ENCODE data around the gene LTN1.

The LTN1 gene

GRCh38 chr21:28899220-28899619 is 93.5 kb downstream of the LTN1 start:
- H3K36me3 Mint-ChIP-seq: peaks cover 0 to 3% of the 10 kb centered on the region in 2 donors
- no peak overlapping the region for H3K4me3 Mint-ChIP-seq
- no peaks in the 10 kb centered on the region for H3K4me1 Mint-ChIP-seq
- no peak overlapping the region for H3K27ac Mint-ChIP-seq
- H3K27me3 Mint-ChIP-seq: peaks cover 21 to 46% of the 10 kb centered on the region in 2 donors
- H3K9me3 Mint-ChIP-seq: peaks cover 4 to 5% of the 10 kb centered on the region in 2 donors
- DNase-seq (no peak), ATAC-seq (replicated peaks) (no peak)

- no peak for ATAC-seq (replicated peaks)
- H3K4me1 Mint-ChIP-seq: peaks cover 4 to 6% of the 10 kb centered on the region in 2 donors
- no peaks in the 10 kb centered on the region for H3K36me3 Mint-ChIP-seq
- DNase-seq: no peak
- H3K9me3 Mint-ChIP-seq: peaks cover 0 to 4% of the 10 kb centered on the region in 2 donors
- H3K27me3 Mint-ChIP-seq: peaks cover 26 to 42% of the 10 kb centered on the region in 2 donors
- H3K4me3 Mint-ChIP-seq: no peak overlapping the region
- H3K27ac Mint-ChIP-seq: no peak overlapping the region
These were observed 99.0 kb downstream of the LTN1 start for GRCh38 chr21:28893687-28894086.

- ATAC-seq (replicated peaks) (no peak), DNase-seq (no peak)
- peaks cover 23 to 42% of the 10 kb centered on the region in 2 donors for H3K27me3 Mint-ChIP-seq
- no peak overlapping the region for H3K4me3 Mint-ChIP-seq
- no peaks in the 10 kb centered on the region for H3K36me3 Mint-ChIP-seq
- H3K27ac Mint-ChIP-seq: no peak overlapping the region
- H3K4me1 Mint-ChIP-seq: peaks cover 4 to 10% of the 10 kb centered on the region in 2 donors
- peaks cover 0 to 4% of the 10 kb centered on the region in 2 donors for H3K9me3 Mint-ChIP-seq
These were observed 100.2 kb downstream of the LTN1 start for GRCh38 chr21:28892199-28893111.

- Mint-ChIP-seq H3K4me3 (peak overlapping the region in 1 of 2 donors; percentile 25), H3K27me3 (peaks cover 7 to 15% of the 10 kb centered on the region in 2 donors), H3K4me1 (peaks cover 10 to 16% of the 10 kb centered on the region in 2 donors), H3K9me3 (no peaks in the 10 kb centered on the region), H3K27ac (no peak overlapping the region), H3K36me3 (peaks cover 7 to 12% of the 10 kb centered on the region in 2 donors)
- DNase-seq (no peak), ATAC-seq (replicated peaks) (no peak)
These were observed 106.9 kb downstream of the LTN1 start for GRCh38 chr21:28885853-28886177.

DNA sequence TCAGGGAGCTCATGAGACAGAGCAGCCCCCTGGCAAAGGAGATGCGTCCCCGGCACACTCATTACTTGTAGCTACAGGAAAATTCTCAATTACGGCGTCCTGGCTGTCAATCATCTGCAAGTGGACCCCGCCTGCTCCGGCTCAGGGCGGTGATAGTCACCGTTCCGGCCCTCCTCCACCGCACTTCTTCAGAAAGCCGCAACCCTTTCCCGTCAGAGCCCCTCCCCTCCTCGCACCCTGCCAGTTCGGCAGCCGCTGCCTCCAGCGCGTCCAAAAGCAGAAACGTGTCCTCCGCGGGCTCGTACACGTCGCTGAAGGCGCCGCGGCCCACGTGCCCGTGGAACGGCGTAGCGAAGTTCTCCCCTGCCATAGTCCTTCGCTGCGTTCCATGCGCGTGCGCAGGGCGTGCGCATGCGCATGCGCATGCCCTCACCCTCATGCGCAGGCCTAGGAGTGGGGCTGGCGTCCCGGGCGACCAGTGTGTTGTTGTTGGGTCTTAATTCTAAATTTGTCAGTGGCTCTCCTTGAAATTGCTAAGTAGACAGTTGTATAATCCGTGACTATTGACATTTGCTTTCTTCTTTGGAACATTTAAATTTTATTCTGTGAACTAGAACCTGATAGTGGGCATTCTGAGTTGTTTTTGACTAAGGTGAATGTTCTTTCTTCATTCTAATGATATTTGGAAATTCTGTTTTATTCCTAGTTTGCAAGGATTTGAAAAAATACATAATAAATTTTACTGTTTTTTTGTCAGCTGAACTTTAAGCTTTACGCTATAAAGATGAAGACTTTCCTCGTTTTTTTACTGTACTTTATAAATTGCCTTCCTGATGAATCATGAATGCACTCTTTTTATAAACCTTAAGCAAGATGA is 107.5 kb downstream of the LTN1 start:
- peak; percentile 95 to 97 for ATAC-seq (replicated peaks)
- peak; percentile 96 for DNase-seq
- peaks cover 3 to 9% of the 10 kb centered on the region in 2 donors for H3K27me3 Mint-ChIP-seq
- H3K4me1 Mint-ChIP-seq: peaks cover 10 to 16% of the 10 kb centered on the region in 2 donors
- H3K9me3 Mint-ChIP-seq: no peaks in the 10 kb centered on the region
- peak overlapping the region; percentile 98 for H3K27ac Mint-ChIP-seq
- peak overlapping the region; percentile 89 to 90 for H3K4me3 Mint-ChIP-seq
- peaks cover 7 to 12% of the 10 kb centered on the region in 2 donors for H3K36me3 Mint-ChIP-seq

GRCh38 chr21:28884481-28884880 is 108.2 kb downstream of the LTN1 start:
- Mint-ChIP-seq H3K4me3 (peak overlapping the region; percentile 89 to 90), H3K9me3 (no peaks in the 10 kb centered on the region), H3K27me3 (peaks cover 0 to 3% of the 10 kb centered on the region in 2 donors), H3K27ac (peak overlapping the region; percentile 98), H3K36me3 (peaks cover 7 to 12% of the 10 kb centered on the region in 2 donors), H3K4me1 (peaks cover 10 to 16% of the 10 kb centered on the region in 2 donors)
- no peak for DNase-seq
- peak; percentile 26 to 40 for ATAC-seq (replicated peaks)

GRCh38 chr21:28883931-28884330 is 108.7 kb downstream of the LTN1 start:
- Mint-ChIP-seq H3K27ac (no peak overlapping the region), H3K36me3 (peaks cover 7 to 12% of the 10 kb centered on the region in 2 donors)

DNA sequence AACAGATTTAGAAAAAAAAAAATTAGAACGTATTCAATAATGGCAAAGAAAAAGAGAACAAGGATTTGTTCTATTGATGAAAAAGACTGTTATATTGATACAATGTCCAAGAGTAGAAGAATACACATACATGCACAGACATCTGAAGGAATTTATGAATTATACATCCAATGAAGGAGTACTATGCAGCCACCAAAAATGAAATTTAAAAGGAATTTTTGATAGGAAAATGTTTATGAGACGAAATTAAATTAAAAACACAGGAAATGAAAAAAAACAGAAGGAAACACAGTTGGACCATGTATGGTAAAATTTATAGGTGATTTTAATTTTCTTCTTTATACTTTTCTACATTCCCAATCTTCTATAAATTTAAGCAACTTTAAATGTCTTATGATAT is 110.3 kb downstream of the LTN1 start:
- H3K36me3 Mint-ChIP-seq: peaks cover 7 to 14% of the 10 kb centered on the region in 2 donors
- DNase-seq (no peak), ATAC-seq (replicated peaks) (no peak)
- no peak overlapping the region for H3K27ac Mint-ChIP-seq
- H3K9me3 Mint-ChIP-seq: no peaks in the 10 kb centered on the region
- H3K4me1 Mint-ChIP-seq: peaks cover 6% of the 10 kb centered on the region in 2 donors
- H3K27me3 Mint-ChIP-seq: no peaks in the 10 kb centered on the region
- H3K4me3 Mint-ChIP-seq: no peak overlapping the region

More at GRCh38 chr21:28883931-28884330, 108.7 kb downstream of the LTN1 start:
- DNase-seq: no peak
- Mint-ChIP-seq H3K27me3 (no peaks in the 10 kb centered on the region), H3K4me3 (peak overlapping the region; percentile 89 to 90), H3K9me3 (no peaks in the 10 kb centered on the region), H3K4me1 (peaks cover 8 to 12% of the 10 kb centered on the region in 2 donors)
- no peak for ATAC-seq (replicated peaks)
